Adrenal gland (tissue), 12 donors: ENCODE measurements around the gene ZNF174. TPM values are rescaled to one million over a fixed set of nuclear protein-coding genes. Genes with fewer than 3 reads are reported as not detected.

ENCODE experiments used
- polyA plus RNA-seq, 3 donors: library from polyadenylated mRNA; stranded (reverse); fragments of 200-250 nt in 2 of 3; fragments of 350-450 nt in 1 of 3; fragmentation: Illumina TruSeq in 1 of 3; extraction: RNeasy Lipid Tissue Mini Kit (QIAGEN cat#74804) in 1 of 3; gene quantifications; one replicate each; pipeline ENCODE4 v1.2.3, GENCODE V29; 2013 to 2014
- total RNA-seq, 9 donors: library from RNA; depleted of rRNA in 4 of 9; stranded (reverse); fragments of >200 nt in 4 of 9; fragments of 120-200 nt in 1 of 9; fragmentation: NEBNext Ultra II Directional in 1 of 9; extraction: Animal tissue kit (Norgen Biotek cat#: 25700) in 1 of 9; gene quantifications; one replicate each; pipeline versions ENCODE4 v1.1.0 to v1.2.4, GENCODE V29; 2013 to 2023
- donor health status: healthy with polysubstance abuse.
- donor health status: Bipolar disorder and iron deficiency.
- donor health status: DM: yes; HTN: yes; CAD: no.
- donor health status: DM: no; HTN: no; CAD: no.
- donor health status: DM: no; HTN: no; CAD: no.
- donor health status: DM: yes; HTN: yes; CAD: no.

ZNF174 gene
- total and polyA plus RNA-seq, 12 donors = 4.1 to 22.2 (median 10.8) TPM

Other genes with a start within 250 kb of the ZNF174 start
- not detected for gene OR1F1, start 213.0 kb upstream of the ZNF174 start, total RNA-seq
- gene OR1F1, start 213.0 kb upstream of the ZNF174 start, polyA plus RNA-seq = not detected
- 10 to 100 TPM in 3 of 9 donors, 1 to 10 TPM in 6; 4.4 to 15.4 (median 8.6) TPM for gene ZNF200, start 166.1 kb upstream of the ZNF174 start, total RNA-seq
- 1 to 10 TPM; 5.4 to 7.8 (median 6.2) TPM for gene ZNF200, start 166.1 kb upstream of the ZNF174 start, polyA plus RNA-seq
- gene MEFV, start 144.6 kb upstream of the ZNF174 start, total RNA-seq = 1 to 10 TPM in 8 of 9 donors, under 1 TPM in 1; 0.39 to 7.8 (median 4.1) TPM
- under 1 TPM; 0.40 to 0.72 (median 0.71) TPM for gene MEFV, start 144.6 kb upstream of the ZNF174 start, polyA plus RNA-seq
- 10 to 100 TPM; 22.5 to 84.0 (median 36.2) TPM for gene ZNF263, start 117.7 kb upstream of the ZNF174 start, total RNA-seq
- gene ZNF263, start 117.7 kb upstream of the ZNF174 start, polyA plus RNA-seq = 10 to 100 TPM; 18.5 to 26.4 (median 21.8) TPM
- gene TIGD7, start 95.8 kb upstream of the ZNF174 start, total RNA-seq = 1 to 10 TPM; 2.1 to 8.7 (median 4.5) TPM
- gene TIGD7, start 95.8 kb upstream of the ZNF174 start, polyA plus RNA-seq = 1 to 10 TPM; 3.5 to 7.0 (median 4.6) TPM
- 10 to 100 TPM in 8 of 9 donors, 1 to 10 TPM in 1; 7.9 to 46.4 (median 22.5) TPM for gene ZNF75A, start 95.7 kb upstream of the ZNF174 start, total RNA-seq
- gene ZNF75A, start 95.7 kb upstream of the ZNF174 start, polyA plus RNA-seq = 10 to 100 TPM; 24.9 to 42.0 (median 37.4) TPM
- under 1 TPM in 5 of 9 donors, not detected in 4; 0.14 to 0.44 (median 0.35) TPM for gene OR2C1, start 45.3 kb upstream of the ZNF174 start, total RNA-seq
- gene OR2C1, start 45.3 kb upstream of the ZNF174 start, polyA plus RNA-seq = under 1 TPM in 1 of 3 donors, not detected in 2; 0.24 TPM
- gene ZSCAN32, start 211 bp upstream of the ZNF174 start, total RNA-seq = 10 to 100 TPM; 11.5 to 20.1 (median 14.3) TPM
- gene ZSCAN32, start 211 bp upstream of the ZNF174 start, polyA plus RNA-seq = 10 to 100 TPM; 10.6 to 19.0 (median 11.5) TPM
- gene ZNF597, start 42.3 kb downstream of the ZNF174 start, total RNA-seq = 1 to 10 TPM; 1.8 to 4.0 (median 2.9) TPM
- 1 to 10 TPM; 1.2 to 2.9 (median 1.3) TPM for gene ZNF597, start 42.3 kb downstream of the ZNF174 start, polyA plus RNA-seq
- 10 to 100 TPM; 16.9 to 66.0 (median 51.1) TPM for gene NAA60, start 42.5 kb downstream of the ZNF174 start, total RNA-seq
- 10 to 100 TPM; 67.5 to 96.3 (median 86.3) TPM for gene NAA60, start 42.5 kb downstream of the ZNF174 start, polyA plus RNA-seq
- gene C16orf90, start 94.3 kb downstream of the ZNF174 start, total RNA-seq = not detected
- not detected for gene C16orf90, start 94.3 kb downstream of the ZNF174 start, polyA plus RNA-seq
- 10 to 100 TPM; 16.9 to 43.1 (median 20.9) TPM for gene CLUAP1, start 99.8 kb downstream of the ZNF174 start, total RNA-seq
- gene CLUAP1, start 99.8 kb downstream of the ZNF174 start, polyA plus RNA-seq = 10 to 100 TPM in 1 of 3 donors, 1 to 10 TPM in 2; 6.9 to 42.8 (median 9.2) TPM
- 1 to 10 TPM in 6 of 9 donors, under 1 TPM in 3; 0.33 to 2.5 (median 1.5) TPM for gene NLRC3, start 176.2 kb downstream of the ZNF174 start, total RNA-seq
- gene NLRC3, start 176.2 kb downstream of the ZNF174 start, polyA plus RNA-seq = 1 to 10 TPM in 1 of 3 donors, under 1 TPM in 2; 0.29 to 1.4 (median 0.47) TPM
- 1 to 10 TPM; 1.7 to 8.0 (median 4.3) TPM for gene SLX4, start 210.4 kb downstream of the ZNF174 start, total RNA-seq
- 1 to 10 TPM; 2.4 to 8.2 (median 2.9) TPM for gene SLX4, start 210.4 kb downstream of the ZNF174 start, polyA plus RNA-seq